GM10266 (cell line): ENCODE results near the gene MINDY4.

ENCODE experiments used
- DNase-seq: peaks from one replicate; pipeline ENCODE4 v3.0.0; 2012; ENCODE audit errors: extremely low spot score
- TF ChIP-seq, protein P1 (sequence below): IDR thresholded peaks from 2 replicates; pipeline ENCODE4 v1.5.1; 2012; ENCODE audit warnings: mild to moderate bottlenecking, low read depth; ENCODE audit not compliant: control insufficient read depth, insufficient read depth; ENCODE audit errors: missing control alignments

MINDY4 gene

DNA sequence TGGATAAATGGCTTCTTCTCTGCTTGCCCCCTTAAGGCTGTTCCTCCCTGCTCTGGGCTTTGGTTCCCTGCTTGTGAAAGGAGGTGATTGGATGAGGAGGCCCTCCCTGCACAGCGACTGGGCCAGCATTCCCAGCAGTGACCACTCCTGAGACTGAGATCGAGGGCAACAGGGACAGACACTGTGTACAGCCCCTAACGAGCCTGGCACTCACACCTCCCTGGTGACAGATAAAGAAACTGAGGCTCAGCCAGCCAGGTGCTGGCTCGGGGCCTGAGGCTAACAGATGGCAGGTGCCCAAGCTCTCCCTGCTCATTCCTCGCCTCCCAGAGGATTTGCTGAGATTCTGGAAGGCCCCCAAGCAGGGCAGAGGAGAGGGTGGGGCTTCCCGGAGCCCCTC lies 128.4 kb downstream of the MINDY4 start:
- DNase-seq = no peak
- TF ChIP-seq, protein P1, sequence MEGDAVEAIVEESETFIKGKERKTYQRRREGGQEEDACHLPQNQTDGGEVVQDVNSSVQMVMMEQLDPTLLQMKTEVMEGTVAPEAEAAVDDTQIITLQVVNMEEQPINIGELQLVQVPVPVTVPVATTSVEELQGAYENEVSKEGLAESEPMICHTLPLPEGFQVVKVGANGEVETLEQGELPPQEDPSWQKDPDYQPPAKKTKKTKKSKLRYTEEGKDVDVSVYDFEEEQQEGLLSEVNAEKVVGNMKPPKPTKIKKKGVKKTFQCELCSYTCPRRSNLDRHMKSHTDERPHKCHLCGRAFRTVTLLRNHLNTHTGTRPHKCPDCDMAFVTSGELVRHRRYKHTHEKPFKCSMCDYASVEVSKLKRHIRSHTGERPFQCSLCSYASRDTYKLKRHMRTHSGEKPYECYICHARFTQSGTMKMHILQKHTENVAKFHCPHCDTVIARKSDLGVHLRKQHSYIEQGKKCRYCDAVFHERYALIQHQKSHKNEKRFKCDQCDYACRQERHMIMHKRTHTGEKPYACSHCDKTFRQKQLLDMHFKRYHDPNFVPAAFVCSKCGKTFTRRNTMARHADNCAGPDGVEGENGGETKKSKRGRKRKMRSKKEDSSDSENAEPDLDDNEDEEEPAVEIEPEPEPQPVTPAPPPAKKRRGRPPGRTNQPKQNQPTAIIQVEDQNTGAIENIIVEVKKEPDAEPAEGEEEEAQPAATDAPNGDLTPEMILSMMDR = no peak

DNA sequence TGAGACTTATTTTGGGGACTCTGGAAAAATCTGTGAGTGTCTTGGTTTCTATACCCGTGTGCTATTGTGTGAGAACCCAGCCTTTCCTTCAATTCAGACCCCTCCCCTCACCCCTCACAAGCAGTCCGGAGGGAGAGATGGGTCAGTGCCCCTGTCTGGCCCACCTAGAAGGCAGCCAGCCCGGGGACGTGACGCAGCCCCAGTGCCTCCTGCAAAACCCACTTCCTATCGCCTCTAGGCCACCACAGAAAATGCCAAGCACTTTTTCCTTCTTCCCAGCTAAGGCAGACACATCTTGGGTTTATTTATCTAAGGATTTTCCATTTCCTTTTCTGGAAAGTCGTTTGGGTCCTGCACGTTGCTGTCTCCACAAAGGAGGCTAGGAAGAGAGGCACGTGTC lies 128.8 kb downstream of the MINDY4 start:
- DNase-seq = no peak
- TF ChIP-seq, protein P1 = no peak

DNA sequence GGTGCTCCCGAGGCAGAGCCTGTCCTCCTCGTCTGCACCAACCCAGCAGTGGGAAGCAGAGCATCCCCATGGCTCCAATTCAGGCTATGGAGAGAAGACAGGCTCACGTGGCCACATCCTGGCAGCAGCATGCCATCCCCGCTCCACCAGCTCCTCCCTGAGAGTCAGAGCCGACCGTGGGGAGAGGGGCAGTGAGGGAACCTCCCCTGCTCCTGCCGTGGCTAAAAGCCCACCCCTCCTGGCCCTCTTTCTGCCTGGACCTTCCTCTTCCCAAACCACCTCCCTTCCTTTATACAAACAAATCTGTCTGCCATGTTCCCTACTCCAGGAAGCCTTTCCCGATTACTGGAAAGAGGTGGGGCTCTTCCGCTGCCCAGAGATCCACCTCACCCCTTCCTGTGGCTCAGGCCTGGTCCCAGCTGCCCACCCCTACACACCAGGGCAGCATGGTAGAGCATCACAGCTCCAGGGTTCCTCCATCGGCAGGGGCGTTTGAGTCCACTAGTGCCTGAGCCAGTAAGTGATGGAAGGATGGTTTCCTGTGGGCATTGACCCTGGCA lies 129.7 kb downstream of the MINDY4 start:
- TF ChIP-seq, protein P1 = no peak

DNA sequence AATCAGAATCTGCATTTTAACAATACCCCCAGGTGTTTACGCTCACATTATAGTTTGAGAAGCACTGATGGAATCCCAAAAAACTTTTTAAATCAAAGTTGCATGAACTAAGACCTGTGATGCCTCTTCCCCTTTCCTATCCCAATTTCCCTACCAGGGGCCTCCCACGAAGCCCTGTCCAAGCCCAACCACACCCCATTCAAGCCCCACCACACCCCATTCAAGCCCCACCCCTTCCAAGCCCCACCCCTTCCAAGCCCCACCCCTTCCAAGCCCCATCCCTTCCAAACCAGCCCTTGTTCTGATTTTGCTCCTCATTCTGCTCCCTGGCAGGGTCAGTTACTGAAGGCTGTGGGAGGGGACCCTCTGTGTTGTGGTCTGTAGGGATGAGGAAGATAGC lies 130.6 kb downstream of the MINDY4 start:
- TF ChIP-seq, protein P1 = no peak
- no peak for DNase-seq

More for the DNA sequence above, 129.7 kb downstream of the MINDY4 start:
- no peak for DNase-seq

DNA sequence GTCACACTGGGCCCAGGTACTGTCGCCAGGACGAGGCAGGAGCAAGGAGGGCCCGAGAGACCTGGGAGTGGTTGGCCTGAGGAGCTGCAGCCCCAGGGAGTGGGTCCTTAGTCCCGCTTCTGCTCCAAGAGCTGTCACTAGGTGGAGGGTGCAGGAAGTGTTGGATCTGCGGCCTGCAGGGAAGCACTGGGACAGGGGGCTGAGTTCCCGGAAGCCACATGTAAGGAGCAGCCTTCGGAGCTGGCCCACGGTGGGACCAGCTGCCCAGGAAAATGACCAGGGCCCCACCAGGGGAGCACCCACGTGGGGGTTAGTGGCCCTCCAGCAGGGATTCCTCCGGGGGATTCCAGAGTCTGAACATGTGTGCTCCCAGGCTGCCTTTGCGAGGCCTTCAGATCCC lies 131.2 kb downstream of the MINDY4 start:
- TF ChIP-seq, protein P1 = no peak
- no peak for DNase-seq

DNA sequence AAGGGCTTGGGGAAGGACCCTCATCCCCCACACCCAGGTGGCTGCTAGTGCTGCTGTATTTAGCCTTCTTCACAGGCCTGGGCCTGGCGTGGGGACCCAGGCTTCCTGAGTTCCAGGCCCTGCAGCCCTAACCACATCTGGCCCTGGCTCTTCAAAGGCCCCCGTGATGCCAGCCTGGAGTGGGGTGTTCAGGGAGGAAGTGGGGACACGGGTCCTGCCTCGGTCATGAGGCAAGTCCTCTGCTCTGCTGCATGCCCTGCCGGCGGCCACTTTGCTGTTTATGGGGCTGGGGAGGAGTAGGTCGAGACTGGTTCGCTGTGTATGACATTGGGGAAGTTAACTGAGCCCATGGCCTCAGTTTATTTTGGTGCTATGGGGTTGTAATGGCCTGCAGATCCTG lies 131.9 kb downstream of the MINDY4 start:
- TF ChIP-seq, protein P1 = no peak
- DNase-seq = no peak

DNA sequence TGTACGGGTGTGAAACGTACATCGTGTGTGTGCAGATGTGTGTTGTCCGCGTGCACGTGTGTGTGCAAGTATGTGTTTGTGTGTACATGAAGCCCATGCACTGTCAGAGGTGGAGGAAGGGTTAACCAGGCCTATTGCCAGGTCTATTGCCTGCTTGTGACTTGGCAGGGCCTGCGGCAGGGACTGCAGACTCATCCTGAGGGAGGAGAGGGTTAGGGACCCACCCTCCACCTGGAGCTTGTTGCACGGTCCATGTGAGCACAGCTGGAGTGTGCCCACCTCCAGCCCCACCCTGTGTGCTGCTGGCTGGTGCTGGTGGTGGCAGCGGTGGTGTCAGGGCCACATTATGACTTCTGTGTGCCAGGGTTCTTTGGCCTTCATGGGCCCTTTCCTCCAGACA lies 133.3 kb downstream of the MINDY4 start:
- TF ChIP-seq, protein P1 = no peak
- no peak for DNase-seq
